ENCODE measurements around the gene ADAMTSL4.
"Not testable (repeated sequence)": the region's sequence is repeated elsewhere in the genome, so short reads cannot be mapped to it uniquely, and the experiment has no call there.

The ADAMTSL4 gene

DNA sequence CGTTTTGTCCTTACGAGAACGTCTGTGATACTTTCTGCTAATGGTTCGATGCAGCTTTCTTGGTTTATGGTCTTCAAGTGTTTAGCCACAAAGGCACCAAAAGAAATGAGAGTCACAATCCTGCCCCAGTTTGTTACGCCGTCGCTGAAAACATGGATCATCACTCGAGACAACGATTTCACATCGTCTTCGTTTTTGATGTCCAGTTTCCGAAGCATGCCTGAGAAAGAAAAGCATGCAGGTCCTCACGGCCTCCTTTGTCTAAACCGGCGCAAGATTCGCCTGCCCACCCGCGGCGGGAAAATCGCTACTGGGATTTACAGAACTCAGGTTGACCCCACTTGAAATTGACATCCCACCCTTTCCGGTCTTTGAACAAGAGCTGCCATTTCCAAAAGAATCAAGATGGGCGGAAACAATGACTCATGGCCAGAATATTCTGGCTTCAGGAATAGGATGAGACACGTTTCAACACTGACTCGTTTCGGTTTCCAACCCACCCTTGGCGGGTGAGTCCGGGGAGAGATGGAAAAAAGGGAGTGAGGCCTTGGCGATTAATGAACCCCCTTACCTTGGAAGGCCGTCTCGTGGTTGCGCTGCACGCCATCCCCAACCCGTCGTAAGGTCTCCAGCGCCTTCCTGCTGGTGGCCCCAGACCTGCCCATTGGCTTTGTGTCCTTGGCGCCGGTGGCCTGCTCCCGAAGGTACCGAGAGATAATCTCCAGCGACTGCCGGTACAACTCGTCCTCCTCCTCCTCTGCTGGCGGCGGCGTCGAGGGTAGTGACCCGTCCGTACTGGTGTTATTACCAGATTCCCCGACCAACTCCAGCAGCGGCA, 29.3 kb downstream of the ADAMTSL4 start:
- TF ChIP-seq, protein P1, sequence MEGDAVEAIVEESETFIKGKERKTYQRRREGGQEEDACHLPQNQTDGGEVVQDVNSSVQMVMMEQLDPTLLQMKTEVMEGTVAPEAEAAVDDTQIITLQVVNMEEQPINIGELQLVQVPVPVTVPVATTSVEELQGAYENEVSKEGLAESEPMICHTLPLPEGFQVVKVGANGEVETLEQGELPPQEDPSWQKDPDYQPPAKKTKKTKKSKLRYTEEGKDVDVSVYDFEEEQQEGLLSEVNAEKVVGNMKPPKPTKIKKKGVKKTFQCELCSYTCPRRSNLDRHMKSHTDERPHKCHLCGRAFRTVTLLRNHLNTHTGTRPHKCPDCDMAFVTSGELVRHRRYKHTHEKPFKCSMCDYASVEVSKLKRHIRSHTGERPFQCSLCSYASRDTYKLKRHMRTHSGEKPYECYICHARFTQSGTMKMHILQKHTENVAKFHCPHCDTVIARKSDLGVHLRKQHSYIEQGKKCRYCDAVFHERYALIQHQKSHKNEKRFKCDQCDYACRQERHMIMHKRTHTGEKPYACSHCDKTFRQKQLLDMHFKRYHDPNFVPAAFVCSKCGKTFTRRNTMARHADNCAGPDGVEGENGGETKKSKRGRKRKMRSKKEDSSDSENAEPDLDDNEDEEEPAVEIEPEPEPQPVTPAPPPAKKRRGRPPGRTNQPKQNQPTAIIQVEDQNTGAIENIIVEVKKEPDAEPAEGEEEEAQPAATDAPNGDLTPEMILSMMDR (conservative IDR thresholded peaks at IDR 0.05; ENCODE audit: low read depth) = no peak
- ChIA-PET POLR2A (ENCODE audit: low non-redundant PET) (interaction anchor here (0.6 to 2.4 kb wide), 4 partner anchors 10 to 377 kb away, joined by 3 to 16 read pairs (median 8); partner anchors contain the start of gene ENSA), CTCF (interaction anchor here (0.6 kb wide), 1 partner anchor 129 kb away, joined by 3 read pairs; no protein-coding TSS in a partner anchor)
- peak; percentile 68 for DNase-seq (ENCODE audit: low spot score)
- H3K27ac ChIP-seq = peak overlapping the region; percentile 98

- POLR2A ChIA-PET (ENCODE audit: low non-redundant PET) = interaction anchor here (0.6 to 2.4 kb wide), 12 partner anchors 8 to 376 kb away, joined by 3 to 16 read pairs (median 3); partner anchors contain the start of gene ENSA
- DNase-seq (ENCODE audit: low spot score) = peak; percentile 90
- peak within 1 kb of the TSS; percentile 98 for H3K27ac ChIP-seq
- CTCF ChIA-PET = interaction anchor here (0.6 to 1.1 kb wide), 5 partner anchors 24 to 248 kb away, joined by 3 to 5 read pairs (median 3); partner anchors contain the start of gene FALEC
- TF ChIP-seq, protein P1 (conservative IDR thresholded peaks at IDR 0.05; ENCODE audit: low read depth) = no peak
Measured at GRCh38 chr1:150579110-150579944, 30.1 kb downstream of the ADAMTSL4 start, which contains the start of gene MCL1. MCL1 (minus strand) TSS chr1:150579610; CDS start chr1:150579530, 80 bp downstream.

- ChIA-PET CTCF (interaction anchor here (0.6 to 1.1 kb wide), 4 partner anchors 23 to 247 kb away, joined by 3 to 5 read pairs (median 4); partner anchors contain the start of gene FALEC), POLR2A (ENCODE audit: low non-redundant PET) (interaction anchor here (0.5 to 2.4 kb wide), 10 partner anchors 9 to 85 kb away, joined by 3 to 16 read pairs (median 4); partner anchors contain the start of gene ENSA)
- DNase-seq (ENCODE audit: low spot score) = no peak
- TF ChIP-seq, protein P1 (conservative IDR thresholded peaks at IDR 0.05; ENCODE audit: low read depth) = no peak
- H3K27ac ChIP-seq = peak overlapping the region; percentile 98
Measured at GRCh38 chr1:150579945-150580642, 30.9 kb downstream of the ADAMTSL4 start.

DNA sequence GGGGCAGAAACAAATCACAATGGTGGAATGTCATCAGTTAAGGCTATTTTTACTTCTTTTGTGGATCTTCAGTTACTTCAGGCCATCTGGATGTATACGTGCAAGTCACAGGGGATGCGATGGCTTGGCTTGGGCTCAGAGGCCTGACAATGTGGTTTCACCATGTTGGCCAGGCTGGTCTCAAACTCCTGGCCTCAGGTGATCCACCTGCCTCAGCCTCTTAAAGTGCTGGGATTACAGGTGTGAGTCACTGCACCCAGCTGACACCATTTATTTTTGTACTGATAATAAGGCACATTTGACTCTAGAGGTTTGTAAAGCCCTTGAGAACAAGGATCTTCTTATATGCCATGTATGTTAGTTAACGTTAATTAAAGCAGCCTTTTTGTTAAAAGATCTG, 31.8 kb downstream of the ADAMTSL4 start:
- peak overlapping the region; percentile 98 for H3K27ac ChIP-seq
- CTCF ChIA-PET; DNase-seq (ENCODE audit: low spot score): not testable (repeated sequence)
- POLR2A ChIA-PET (ENCODE audit: low non-redundant PET) = interaction anchor here (0.5 kb wide), 1 partner anchor 29 kb away, joined by 4 read pairs; no protein-coding TSS in a partner anchor

- POLR2A ChIA-PET (ENCODE audit: low non-redundant PET); DNase-seq (ENCODE audit: low spot score); CTCF ChIA-PET: not testable (repeated sequence)
- peak overlapping the region; percentile 98 for H3K27ac ChIP-seq
Measured at GRCh38 chr1:150581437-150581836, 32.2 kb downstream of the ADAMTSL4 start.

DNA sequence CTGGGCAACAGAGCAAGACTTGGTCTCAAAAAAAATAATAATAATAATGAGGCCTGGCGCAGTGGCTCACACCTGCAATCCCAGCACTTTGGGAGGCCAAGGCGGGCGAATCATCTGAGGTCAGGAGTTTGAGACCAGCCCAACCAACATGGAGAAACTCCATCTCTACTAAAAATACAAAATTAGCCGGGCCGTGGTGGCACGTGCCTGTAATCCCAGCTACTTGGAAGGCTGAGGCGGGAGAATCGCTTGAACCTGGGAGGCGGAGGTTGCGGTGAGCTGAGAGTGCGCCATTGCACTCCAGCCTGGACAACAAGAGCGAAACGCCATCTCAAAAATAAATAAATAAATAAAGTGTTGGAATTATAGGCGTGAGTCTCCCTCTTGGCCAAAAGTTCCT, 32.8 kb downstream of the ADAMTSL4 start:
- POLR2A ChIA-PET (ENCODE audit: low non-redundant PET); CTCF ChIA-PET; DNase-seq (ENCODE audit: low spot score): not testable (repeated sequence)

GRCh38 chr1:150582371-150582770, 33.2 kb downstream of the ADAMTSL4 start:
- no peak for DNase-seq (ENCODE audit: low spot score)
- TF ChIP-seq, protein P1 (conservative IDR thresholded peaks at IDR 0.05; ENCODE audit: low read depth) = no peak
- ChIA-PET POLR2A (ENCODE audit: low non-redundant PET) (no interaction called here), CTCF (interaction anchor here (0.7 kb wide), 1 partner anchor 236 kb away, joined by 4 read pairs; no protein-coding TSS in a partner anchor)
- H3K27ac ChIP-seq = peak overlapping the region; percentile 98; the same call in 1 of the 2 replicates

More for the DNA sequence above, 32.8 kb downstream of the ADAMTSL4 start:
- peak overlapping the region; percentile 98; the same call in 1 of the 2 replicates for H3K27ac ChIP-seq

Data from RWPE1 (cell line).